ENCODE measurements around the gene CD96.

CD96 gene

GRCh38 chr3:111676211-111677006 is 134.4 kb downstream of the CD96 start:
- DNase-seq (ENCODE audit: low spot score): no peak

GRCh38 chr3:111677007-111677392 is 135.0 kb downstream of the CD96 start:
- DNase-seq (ENCODE audit: low spot score): no peak

GRCh38 chr3:111681661-111682426 is 139.8 kb downstream of the CD96 start:
- DNase-seq (ENCODE audit: low spot score): no peak

- no peak for DNase-seq (ENCODE audit: low spot score)
Measured at GRCh38 chr3:111684640-111685039, 142.6 kb downstream of the CD96 start.

GRCh38 chr3:111688190-111688800 is 146.3 kb downstream of the CD96 start:
- no peak for DNase-seq (ENCODE audit: low spot score)

- DNase-seq (ENCODE audit: low spot score): no peak
Measured at GRCh38 chr3:111690242-111690641, 148.2 kb downstream of the CD96 start.

GRCh38 chr3:111691293-111691909 is 149.4 kb downstream of the CD96 start:
- DNase-seq (ENCODE audit: low spot score): peak; percentile 49

GRCh38 chr3:111692593-111693552 is 150.9 kb downstream of the CD96 start:
- DNase-seq (ENCODE audit: low spot score): no peak

GRCh38 chr3:111694471-111694870 is 152.5 kb downstream of the CD96 start:
- no peak for DNase-seq (ENCODE audit: low spot score)

GRCh38 chr3:111695636-111696117 is 153.7 kb downstream of the CD96 start:
- no peak for DNase-seq (ENCODE audit: low spot score)

GRCh38 chr3:111700054-111700453 is 158.1 kb downstream of the CD96 start:
- DNase-seq (ENCODE audit: low spot score): no peak

- DNase-seq (ENCODE audit: low spot score): no peak
Measured at GRCh38 chr3:111701292-111701906, 159.4 kb downstream of the CD96 start.
